ENCODE measurements around the gene OGFOD3.
A peak's percentile ranks its signal among the peaks of the same experiment; 100 is the strongest.
"Not testable (repeated sequence)": the region's sequence is repeated elsewhere in the genome, so short reads cannot be mapped to it uniquely, and the experiment has no call there.

OGFOD3 gene

DNA sequence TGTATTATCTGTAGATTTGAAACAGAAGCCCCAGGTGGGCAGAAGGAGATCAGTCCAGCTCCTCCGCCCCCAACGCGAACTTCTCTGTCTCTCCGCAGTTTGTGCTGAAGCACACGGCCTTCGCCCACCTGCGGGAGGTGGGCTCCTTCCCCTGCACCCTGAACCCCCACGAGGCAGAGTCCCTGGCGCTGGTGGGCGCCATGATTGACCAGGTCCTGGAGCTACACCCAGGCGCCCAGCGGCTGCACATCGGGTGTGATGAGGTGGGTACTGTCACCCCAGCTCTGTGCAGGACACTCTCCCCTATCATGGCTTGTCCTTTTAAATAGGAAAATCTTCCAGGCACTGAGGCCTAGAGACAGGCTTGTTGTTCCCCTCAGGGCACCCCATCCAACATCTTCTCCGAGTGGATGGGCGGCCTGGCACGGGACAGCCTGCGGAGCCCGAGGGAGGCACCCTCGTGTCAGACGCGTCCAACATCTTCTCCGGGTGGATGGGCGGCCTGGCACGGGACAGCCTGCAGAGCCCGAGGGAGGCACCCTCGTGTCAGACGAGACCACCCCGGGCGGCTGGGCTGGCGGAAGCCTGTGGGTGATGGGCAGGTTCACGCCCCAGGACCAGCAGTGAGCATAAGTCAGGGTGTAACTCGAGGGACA is 15.3 kb upstream of the OGFOD3 start:
- no peak for DNase-seq (ENCODE audit: low spot score)

DNA sequence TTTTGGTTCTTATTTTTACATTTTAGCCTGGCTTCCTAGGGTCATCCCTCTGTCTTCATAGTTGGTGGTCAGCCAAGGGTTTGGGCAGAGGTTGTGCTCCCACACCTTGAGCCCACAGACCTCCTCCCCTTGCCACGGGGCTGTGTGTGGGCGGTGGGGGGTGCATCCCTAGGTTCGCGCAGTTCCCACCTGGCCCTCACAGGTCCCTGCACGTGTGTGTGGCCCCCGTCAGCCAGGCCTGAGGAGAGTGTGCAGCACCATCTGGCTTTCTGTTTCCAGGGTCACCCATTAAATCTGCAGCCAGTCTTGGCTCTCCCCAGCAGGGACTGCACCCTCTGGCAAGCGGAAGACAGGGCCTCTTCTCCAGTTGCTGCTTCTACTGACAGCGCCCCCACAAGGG is 13.6 kb upstream of the OGFOD3 start:
- DNase-seq (ENCODE audit: low spot score), result no peak

DNA sequence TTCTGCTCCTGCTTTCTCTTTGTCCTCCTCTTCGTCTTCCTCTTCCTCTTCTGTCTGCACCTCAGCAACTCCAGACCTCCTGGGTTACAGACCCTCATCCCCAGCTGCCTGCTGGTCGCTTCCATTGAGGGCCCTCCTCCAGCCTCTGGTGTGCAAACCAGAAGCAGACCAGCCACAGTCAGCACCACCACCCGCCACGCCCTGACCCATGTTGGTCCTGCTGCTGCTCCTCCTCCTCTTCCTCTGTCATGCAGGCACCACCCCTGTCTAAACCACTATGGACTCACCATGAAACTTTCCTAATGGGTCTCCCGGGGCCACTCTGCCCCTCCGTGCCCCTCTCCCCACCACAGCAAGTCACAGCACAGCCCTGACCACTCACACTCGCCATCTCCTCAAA is 11.4 kb upstream of the OGFOD3 start:
- no peak for DNase-seq (ENCODE audit: low spot score)

DNA sequence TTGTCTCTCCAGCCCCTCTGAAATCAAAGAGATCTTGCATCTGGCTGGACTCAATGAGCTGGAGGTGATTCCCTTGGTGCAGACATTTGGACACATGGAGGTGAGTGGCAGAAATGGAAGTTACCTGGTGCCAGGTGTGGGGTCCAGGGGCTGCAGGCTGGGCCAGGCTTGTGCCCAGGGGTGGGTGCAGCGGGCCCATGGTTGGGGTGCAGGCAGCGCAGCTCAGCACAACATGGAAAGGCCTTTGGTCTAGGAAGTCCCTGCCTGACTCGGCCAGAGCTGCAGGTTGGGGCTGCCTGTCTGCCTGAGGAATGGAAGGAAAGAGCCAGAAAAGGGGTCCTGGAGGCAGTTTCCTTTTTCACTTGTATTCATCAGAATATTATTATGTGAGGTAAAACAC is 10.2 kb upstream of the OGFOD3 start:
- no peak for DNase-seq (ENCODE audit: low spot score)

DNA sequence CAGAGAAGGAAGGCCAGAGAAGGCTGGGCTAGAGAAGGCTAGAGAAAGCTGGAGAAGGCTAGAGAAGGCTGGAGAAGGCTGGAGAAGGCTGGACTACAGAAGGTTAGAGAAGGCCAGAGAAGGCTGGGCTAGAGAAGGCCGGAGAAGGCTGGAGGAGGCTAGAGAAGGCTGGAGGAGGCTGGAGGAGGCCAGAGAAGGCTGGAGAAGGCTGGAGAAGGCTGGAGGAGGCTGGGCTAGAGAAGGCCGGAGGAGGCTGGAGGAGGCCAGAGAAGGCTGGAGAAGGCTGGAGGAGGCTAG is 6.4 kb upstream of the OGFOD3 start:
- no peak for DNase-seq (ENCODE audit: low spot score)

DNA sequence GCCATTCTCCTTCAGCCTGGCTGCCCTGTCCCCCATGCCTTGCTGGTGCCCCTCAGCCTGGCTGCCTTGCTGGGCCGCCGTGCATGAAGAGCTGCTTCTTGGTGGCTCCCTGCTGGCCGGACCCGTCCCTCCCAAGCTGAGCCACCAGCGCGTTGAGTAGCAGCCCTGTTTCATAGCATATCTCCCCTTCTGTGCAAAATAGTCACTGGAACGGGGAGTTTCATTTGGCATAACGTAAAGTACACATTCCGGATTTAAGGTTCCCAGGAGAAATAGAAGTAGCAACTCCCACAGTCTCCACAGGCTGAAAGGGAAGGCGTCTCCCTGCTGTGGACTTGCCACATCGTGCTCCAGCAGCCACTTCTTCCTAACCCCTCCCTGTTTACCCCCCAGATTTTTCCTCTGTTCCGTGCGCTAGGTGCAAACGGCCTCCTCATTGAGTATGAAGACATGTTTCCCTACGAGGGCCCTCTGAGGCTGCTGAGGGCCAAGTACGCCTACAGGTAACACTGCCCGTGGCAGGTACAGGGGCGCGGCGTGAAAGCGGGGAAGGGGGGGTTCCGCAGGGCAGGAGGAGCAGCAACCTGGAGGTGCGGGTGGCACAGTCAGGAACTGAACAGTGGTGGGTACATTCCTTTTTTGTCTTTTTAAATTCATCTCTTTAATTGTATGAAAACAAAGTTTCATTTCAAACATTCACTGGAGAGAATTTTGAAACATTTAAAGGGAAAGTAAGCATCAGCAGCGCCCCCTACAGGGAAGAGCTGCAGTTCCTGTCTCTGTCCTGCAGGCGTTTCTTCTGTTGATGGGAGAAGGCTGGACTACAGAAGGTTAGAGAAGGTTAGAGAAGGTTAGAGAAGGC is 5.8 kb upstream of the OGFOD3 start:
- DNase-seq (ENCODE audit: low spot score), result no peak

DNA sequence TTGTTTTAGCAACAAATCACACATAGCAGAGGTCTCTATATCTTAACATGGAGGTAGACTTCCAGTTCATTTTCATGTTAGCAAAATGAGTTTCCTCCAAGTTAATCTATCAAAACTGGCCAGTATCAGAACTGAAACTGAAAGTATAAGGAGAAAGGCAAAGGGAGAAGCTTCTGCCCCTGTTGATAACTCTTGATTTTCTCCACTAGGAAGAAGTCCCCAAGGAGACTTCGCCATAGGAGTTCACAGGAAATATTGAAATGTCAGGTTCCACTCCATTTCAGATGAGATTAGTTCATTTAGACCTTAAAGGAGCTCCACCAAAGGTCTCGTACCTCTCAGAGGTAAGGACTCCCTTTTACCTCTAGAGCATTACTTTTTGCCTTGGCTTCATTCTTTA is 1.2 kb upstream of the OGFOD3 start:
- peak; percentile 28 for DNase-seq (ENCODE audit: low spot score)

DNA sequence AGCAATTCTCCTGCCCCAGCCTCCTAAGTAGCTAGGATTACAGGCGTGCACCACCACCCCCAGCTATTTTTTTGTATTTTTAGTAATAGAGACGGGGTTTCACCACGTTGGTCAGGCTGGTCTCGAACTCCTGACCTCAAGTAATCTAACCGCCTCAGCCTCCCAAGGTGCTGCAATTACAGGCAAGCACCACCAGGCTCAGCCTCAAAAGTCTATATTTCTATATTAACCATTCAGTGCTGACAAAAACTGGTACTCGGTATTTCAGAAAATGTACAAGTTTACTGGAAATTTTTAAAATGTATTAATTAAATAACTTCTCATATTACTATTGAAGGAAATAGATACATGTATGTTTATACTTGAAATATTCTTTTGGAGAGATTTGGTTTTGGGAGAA is 1.6 kb downstream of the OGFOD3 start:
- DNase-seq (ENCODE audit: low spot score), result no peak

DNA sequence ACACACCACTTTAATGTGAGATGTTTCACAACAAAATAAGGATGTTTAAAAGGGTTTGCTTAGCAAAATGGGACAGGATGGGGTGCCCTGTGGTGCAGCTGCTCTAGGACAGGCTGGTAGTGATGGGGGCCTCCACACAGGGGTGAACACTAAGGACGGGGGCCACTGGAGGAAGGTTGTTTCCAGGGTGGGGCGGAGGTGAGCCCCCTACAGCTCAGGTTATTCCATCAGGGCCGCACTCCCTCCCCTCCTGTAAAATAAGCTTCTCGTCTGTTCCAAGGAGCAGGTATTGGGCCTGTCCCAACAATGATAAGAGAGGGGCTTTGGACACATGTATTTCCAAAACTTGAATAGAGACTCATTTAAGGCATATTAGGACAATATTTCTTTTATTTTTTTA is 2.1 kb downstream of the OGFOD3 start:
- no peak for DNase-seq (ENCODE audit: low spot score)

DNA sequence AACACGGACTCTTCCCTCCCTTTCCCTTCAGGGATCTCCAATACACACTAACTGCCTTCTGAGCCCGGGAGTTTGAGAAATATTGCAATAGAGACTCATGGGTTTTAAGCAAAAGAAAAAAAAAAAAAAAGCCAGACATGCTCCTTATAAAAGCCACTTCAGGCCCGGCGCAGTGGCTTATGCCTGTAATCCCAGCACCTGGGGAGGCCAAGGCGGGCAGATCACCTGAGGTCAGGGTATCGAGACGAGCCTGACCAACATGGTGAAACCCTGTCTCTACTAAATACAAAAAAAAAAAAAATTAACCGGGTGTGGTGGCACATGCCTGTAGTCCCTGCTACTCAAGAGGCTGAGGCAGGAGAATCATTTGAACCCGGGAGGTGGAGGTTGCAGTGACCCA is 2.6 kb downstream of the OGFOD3 start:
- no peak for DNase-seq (ENCODE audit: low spot score)

DNA sequence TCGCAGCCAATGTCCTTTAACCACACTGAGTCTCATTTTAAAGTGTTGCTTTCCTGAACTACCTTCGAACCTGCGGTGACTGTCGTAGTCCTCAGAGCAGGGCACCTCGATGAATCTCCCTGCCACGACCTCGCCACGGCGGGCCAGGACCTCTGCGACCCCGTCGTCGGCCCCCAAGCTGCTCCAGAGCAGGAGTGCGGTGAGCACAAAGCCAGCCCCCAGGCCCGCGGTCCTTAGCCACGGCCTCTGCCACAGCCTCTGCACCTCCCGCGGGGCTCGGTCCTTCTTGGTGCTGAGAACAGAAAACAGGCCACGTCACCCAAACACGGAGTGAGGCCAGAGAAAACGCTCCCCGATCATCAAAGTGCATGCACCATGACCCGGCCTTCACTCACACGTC is 3.0 kb downstream of the OGFOD3 start:
- no peak for DNase-seq (ENCODE audit: low spot score)

DNA sequence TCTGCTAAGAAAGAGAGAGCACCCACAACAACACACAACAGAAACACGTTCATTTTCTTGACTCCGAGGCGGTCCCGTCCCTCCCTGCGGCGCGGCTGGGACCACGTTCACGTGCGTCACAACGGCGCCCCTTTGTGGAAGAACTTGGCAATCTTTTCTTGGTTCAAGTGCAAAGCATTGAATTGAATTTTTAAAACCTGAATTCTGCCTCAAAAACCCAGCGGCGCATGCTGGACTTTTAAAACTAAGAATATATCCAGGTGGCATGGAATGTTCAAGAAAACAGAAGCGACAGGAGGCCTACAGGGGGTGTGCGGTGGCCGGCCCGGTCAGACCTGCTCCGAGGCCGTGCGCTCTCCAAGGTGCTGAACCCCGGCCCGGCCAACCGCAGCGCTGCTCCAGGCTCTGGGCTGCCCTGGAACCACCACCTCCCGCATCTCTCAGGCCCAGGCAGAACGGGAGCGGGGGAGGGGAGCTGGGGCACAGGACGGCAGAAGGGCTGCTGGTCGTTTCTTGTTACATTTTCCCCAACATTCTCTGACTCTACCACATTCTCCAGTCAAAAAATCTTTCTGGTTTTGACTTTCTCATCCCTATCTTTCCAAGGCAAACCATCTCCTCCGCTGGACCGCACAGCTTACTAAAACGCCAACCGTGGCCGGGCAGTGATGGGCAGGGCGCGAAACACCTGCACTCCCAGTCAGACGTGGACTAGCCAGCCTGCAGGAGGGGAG is 3.7 kb downstream of the OGFOD3 start:
- DNase-seq (ENCODE audit: low spot score), result peak; percentile 55

DNA sequence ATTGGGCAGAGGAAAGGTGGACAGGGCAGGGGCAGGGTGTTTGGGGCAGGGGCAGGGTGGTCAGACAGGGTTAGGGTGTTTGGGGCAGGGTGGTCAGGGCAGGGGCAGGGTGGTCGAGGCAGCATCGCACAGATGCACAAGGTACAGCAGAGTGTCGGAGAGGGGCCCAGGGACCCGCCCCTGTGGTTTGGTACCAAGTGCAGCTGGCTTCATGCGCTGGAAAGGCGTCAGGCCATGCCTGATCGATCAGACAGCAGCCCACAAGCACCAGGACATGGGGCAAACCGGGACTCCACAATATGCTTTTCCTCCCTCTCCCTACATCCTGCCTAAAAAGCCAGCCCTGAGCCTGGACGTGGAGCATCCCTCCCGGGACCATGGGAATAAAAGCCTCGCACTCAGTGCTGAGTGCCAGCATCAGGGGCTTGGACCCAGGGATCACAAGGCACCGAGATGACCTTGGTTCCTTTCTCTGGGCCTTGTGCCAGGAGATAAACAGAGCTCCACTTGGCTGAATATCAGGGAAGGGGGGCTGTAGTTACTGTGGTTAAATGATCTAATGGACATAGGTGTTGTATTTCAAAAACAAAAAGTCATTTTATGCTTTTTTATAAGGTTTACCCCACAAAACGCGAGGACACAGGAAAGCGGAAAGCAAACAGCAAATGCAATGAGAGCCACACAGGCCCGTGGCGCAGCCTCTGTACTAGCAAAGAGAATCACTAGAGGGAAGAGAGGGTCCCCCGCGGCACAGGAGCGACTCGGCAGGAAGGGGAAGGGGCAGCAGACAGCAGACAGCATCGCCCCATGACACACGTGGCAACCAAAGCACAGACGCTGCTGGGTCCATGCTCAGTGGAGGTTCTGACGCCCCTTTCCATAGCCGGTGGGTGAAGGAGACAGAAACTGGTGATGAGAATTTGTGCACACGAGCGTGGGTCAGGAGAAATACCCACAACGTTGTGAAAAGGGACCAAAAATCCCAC is 5.6 kb downstream of the OGFOD3 start:
- DNase-seq (ENCODE audit: low spot score), result no peak

DNA sequence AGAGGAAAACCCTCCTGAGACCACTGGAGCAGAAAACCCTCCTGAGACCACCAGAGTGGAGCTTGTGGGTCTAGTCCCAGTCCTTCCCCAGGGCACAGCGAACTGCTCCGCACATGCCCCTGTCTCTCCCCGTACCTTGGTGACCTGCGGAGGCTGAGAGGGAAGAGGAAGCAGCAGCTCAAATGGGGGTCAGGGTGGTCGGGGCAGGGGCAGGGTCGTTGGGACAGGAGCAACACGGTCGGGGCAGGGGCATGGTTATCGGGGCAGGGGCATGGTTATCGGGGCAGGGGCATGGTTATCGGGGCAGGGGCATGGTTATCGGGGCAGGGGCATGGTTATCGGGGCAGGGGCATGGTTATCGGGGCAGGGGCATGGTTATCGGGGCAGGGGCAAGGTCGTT is 6.3 kb downstream of the OGFOD3 start:
- DNase-seq (ENCODE audit: low spot score), result not testable (repeated sequence)

DNA sequence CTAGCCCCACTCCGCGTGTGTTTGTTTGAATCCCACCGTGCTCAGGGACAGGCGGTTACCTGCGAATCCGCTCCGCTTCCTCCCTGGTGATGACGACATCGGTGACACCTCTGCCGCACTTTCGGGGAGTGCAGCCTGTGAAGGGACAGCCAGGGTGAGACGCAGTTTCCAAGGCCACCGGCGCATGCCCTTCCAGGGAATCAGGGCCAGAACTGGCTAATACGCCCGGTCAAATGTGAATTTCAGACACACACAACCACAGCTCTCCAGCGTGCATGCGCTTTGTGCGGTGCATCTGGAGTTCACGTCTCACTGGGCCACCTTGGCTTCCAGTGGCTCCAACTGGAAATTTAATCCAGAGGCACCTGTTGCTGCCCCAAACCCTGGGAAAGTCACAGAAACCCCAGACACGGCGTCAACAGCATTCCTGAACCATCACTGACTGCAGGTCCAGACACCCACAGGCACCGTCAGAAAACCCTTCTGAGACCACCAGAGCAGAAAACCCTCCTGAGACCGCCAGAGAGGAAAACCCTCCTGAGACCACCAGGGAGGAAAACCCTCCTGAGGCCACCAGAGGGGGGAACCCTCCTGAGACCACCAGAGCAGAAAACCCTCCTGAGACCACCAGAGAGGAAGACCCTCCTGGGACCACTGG is 6.9 kb downstream of the OGFOD3 start:
- no peak for DNase-seq (ENCODE audit: low spot score)

DNA sequence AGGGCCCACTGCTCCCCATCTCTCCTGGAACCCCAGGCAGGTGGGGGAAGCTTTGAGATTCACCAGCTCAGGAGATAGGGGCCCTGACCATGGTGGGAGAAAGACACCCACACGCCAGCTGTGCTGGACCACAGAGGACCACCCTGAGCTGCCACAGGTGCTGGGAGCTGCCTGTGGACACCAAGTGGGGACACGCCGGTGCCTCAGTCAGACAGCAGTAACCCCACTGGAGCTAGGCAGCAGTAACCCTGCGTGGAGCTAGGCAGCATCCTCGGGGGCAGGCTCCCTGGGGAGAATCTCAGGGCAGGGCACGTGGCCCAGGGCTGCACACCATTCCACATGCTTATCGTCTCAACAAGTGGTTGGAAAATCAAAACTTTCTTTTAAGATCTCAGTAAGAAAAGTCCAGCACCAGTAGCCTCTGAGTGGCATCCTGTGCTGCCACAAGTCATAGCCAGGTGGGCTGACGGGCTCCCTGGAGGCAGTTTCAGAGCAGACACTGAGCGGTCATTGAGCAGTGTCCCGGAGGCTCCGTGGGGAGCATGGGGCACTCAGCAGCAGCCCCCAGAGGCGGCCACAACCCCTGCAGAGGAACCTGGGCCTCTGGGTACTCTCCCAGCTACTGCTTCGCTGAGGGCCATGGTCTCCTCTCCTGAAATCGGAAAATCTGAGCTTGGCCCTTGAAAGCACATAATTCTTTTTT is 8.2 kb downstream of the OGFOD3 start:
- DNase-seq (ENCODE audit: low spot score), result no peak

DNA sequence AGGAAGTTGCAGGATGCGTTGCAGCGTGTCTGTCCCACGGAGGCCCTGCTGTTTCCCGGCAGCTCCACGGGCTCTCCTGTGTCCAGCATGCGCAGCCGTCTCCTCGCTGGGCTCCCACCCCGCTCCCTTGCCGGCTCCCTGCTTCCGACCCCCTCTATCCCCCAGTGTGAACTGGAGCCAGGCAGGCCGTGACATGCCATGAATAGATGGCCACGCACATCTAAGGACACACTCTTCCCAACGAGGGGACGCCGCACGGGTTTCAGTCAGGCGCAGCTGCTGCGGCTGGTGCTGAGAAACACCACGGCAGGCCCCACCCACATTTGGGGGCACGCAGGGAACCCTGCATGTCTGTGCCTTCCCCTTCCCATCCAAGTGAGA is 9.5 kb downstream of the OGFOD3 start:
- no peak for DNase-seq (ENCODE audit: low spot score)

DNA sequence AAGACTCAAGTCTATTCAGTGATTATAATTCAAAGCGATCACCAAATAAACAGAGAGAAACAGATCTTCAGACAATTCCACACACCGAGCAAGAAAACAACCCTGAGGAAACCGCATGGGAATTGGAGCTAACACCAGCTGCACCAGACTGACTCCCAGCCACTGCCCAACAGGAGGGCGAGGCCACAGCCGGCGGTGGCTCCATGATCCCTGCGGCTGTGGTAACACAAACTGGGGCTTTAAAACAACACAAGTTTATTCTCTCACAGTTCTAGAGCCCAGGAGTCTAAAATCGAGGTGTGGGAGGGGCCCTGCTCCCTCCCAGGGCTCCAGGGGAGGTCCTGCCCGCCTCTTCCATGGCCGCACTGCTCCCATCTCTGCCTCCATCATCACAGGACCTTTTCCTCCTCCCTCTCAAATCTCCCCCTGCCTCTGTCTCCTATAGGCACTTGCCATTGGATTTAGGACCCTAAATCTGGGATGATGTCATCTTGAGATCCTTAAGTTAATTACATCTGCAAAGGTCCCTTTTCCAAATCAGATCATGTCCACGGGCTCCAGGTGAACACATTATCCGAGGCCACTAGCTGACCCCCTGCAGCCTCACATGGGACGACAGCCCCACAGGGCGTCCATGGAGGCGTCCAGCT is 10.0 kb downstream of the OGFOD3 start:
- no peak for DNase-seq (ENCODE audit: low spot score)

DNA sequence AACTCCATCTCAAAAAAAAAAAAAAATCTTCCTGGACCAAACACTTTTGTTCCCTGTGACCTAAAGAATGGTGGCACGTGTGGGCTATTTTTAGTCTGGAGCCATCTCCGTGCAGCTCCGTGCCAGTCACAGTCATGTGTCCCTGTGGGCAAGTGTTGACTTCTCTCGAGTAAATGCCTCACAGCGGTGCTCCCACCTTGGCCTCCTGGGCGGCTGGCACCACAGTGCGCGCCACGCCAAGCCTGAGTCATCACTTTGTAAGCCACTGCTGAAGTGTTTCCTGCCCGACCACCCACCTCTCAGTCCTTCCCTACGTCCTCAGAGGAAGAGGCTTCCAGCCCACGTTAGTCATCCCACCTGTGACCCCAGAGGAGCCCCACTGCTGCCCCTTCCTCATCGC is 11.1 kb downstream of the OGFOD3 start:
- DNase-seq (ENCODE audit: low spot score), result no peak

DNA sequence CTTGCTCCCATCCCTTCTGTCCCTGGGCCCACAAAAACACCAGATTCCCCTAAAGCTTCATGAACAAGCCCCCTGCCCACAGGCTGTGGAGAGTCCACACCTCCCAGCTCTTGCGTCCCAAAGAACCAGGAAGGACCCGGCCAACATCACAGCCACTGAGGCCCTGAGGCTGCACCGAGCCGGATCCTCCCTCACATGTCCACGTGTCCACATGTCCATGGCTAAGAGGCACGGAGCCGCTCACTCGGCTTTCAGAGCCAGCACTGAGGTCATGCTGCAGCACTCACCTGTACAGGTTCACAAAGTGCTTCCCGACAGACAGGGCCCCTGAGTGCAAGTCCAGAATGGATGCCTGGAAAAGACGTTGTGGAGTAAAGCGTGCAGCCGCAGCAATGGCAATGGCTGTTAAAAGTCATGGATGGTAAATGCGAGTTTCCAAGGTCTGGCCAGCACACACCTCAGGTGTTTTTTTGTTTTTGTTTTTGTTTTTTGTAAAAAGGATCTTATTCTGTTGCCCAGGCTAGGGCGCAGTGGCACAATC is 12.2 kb downstream of the OGFOD3 start:
- no peak for DNase-seq (ENCODE audit: low spot score)
